Measurements from ENCODE around the gene DCTN4.

The DCTN4 gene

GRCh38 chr5:150740992-150741391 lies 17.8 kb downstream of the DCTN4 start:
- H3K27me3 ChIP-seq (ENCODE audit: insufficient read depth, low read length, poor library complexity, severe bottlenecking): no peaks in the 10 kb centered on the region
- peaks cover 3% of the 10 kb centered on the region for H4K20me1 ChIP-seq (ENCODE audit: insufficient read depth, low read length, poor library complexity, severe bottlenecking)
- peaks cover 59% of the 10 kb centered on the region for H3K36me3 ChIP-seq (ENCODE audit: insufficient read depth, low read length)
- no peak overlapping the region for H2AFZ ChIP-seq (ENCODE audit: low read length)
- no peaks in the 10 kb centered on the region for H3K4me1 ChIP-seq (ENCODE audit: insufficient read depth, low read length, poor library complexity, severe bottlenecking)
- no peak overlapping the region for H3K4me2 ChIP-seq (ENCODE audit: low read depth, low read length, poor library complexity, severe bottlenecking)
- H3F3A ChIP-seq (ENCODE audit: low read depth): no peaks in the 10 kb centered on the region
- peaks cover 61% of the 10 kb centered on the region for H3K79me2 ChIP-seq (ENCODE audit: insufficient read depth, low read length)
- no peaks in the 10 kb centered on the region for H3K9me2 ChIP-seq (replicated peaks; ENCODE audit: low read depth, low read length)
- no peak overlapping the region for H3K4me3 ChIP-seq (ENCODE audit: low read length, poor library complexity, severe bottlenecking)
- no peak overlapping the region for H3K9ac ChIP-seq (ENCODE audit: low read depth, low read length, poor library complexity, severe bottlenecking)
- H3K9me3 ChIP-seq (ENCODE audit: insufficient read depth, low read depth, low read length): peaks cover 5% of the 10 kb centered on the region; the same call in 1 of the 2 replicates
- TF ChIP-seq EZH2phosphoT487 (IDR thresholded peaks at IDR 0.05; ENCODE audit: borderline replicate concordance): no peak
- TF ChIP-seq CTCF (conservative IDR thresholded peaks at IDR 0.05; ENCODE audit: low read length): no peak

- no peak overlapping the region for H3K4me3 ChIP-seq (ENCODE audit: low read length, poor library complexity, severe bottlenecking)
- H3K9me2 ChIP-seq (replicated peaks; ENCODE audit: low read depth, low read length): no peaks in the 10 kb centered on the region
- no peak for TF ChIP-seq EZH2phosphoT487 (IDR thresholded peaks at IDR 0.05; ENCODE audit: borderline replicate concordance)
- TF ChIP-seq CTCF (conservative IDR thresholded peaks at IDR 0.05; ENCODE audit: low read length): no peak
- H3F3A ChIP-seq (ENCODE audit: low read depth): no peaks in the 10 kb centered on the region
- peaks cover 19% of the 10 kb centered on the region; the same call in 1 of the 2 replicates for H3K9me3 ChIP-seq (ENCODE audit: insufficient read depth, low read depth, low read length)
- peaks cover 82% of the 10 kb centered on the region for H3K79me2 ChIP-seq (ENCODE audit: insufficient read depth, low read length)
- H3K27me3 ChIP-seq (ENCODE audit: insufficient read depth, low read length, poor library complexity, severe bottlenecking): no peaks in the 10 kb centered on the region
- H4K20me1 ChIP-seq (ENCODE audit: insufficient read depth, low read length, poor library complexity, severe bottlenecking): peaks cover 3% of the 10 kb centered on the region
- H2AFZ ChIP-seq (ENCODE audit: low read length): no peak overlapping the region
- no peak overlapping the region for H3K4me2 ChIP-seq (ENCODE audit: low read depth, low read length, poor library complexity, severe bottlenecking)
- no peak overlapping the region for H3K9ac ChIP-seq (ENCODE audit: low read depth, low read length, poor library complexity, severe bottlenecking)
- no peaks in the 10 kb centered on the region for H3K4me1 ChIP-seq (ENCODE audit: insufficient read depth, low read length, poor library complexity, severe bottlenecking)
- H3K36me3 ChIP-seq (ENCODE audit: insufficient read depth, low read length): peaks cover 80% of the 10 kb centered on the region
Observed at GRCh38 chr5:150738862-150739261, 20.0 kb downstream of the DCTN4 start.

GRCh38 chr5:150734579-150735384 lies 24.0 kb downstream of the DCTN4 start:
- Histone ChIP-seq H3K4me3 (ENCODE audit: low read length, poor library complexity, severe bottlenecking) (no peak overlapping the region), H3K79me2 (ENCODE audit: insufficient read depth, low read length) (peaks cover 59% of the 10 kb centered on the region)
- TF ChIP-seq EZH2phosphoT487 (IDR thresholded peaks at IDR 0.05; ENCODE audit: borderline replicate concordance) (no peak), CTCF (conservative IDR thresholded peaks at IDR 0.05; ENCODE audit: low read length) (peak; percentile 33; the same call in 1 of the 2 replicates)

More at GRCh38 chr5:150734579-150735384, 24.0 kb downstream of the DCTN4 start:
- H3K36me3 ChIP-seq (ENCODE audit: insufficient read depth, low read length): peaks cover 94% of the 10 kb centered on the region
- no peak overlapping the region for H2AFZ ChIP-seq (ENCODE audit: low read length)
- H3K4me2 ChIP-seq (ENCODE audit: low read depth, low read length, poor library complexity, severe bottlenecking): no peak overlapping the region
- no peaks in the 10 kb centered on the region for H3K27me3 ChIP-seq (ENCODE audit: insufficient read depth, low read length, poor library complexity, severe bottlenecking)
- no peak overlapping the region for H3K9ac ChIP-seq (ENCODE audit: low read depth, low read length, poor library complexity, severe bottlenecking)
- no peaks in the 10 kb centered on the region for H3K4me1 ChIP-seq (ENCODE audit: insufficient read depth, low read length, poor library complexity, severe bottlenecking)
- no peaks in the 10 kb centered on the region for H3F3A ChIP-seq (ENCODE audit: low read depth)
- H3K9me3 ChIP-seq (ENCODE audit: insufficient read depth, low read depth, low read length): peaks cover 19% of the 10 kb centered on the region; the same call in 1 of the 2 replicates
- H4K20me1 ChIP-seq (ENCODE audit: insufficient read depth, low read length, poor library complexity, severe bottlenecking): no peaks in the 10 kb centered on the region
- H3K9me2 ChIP-seq (replicated peaks; ENCODE audit: low read depth, low read length): no peaks in the 10 kb centered on the region

All from Loucy (cell line).